Measurements from ENCODE around the gene NELL2.

NELL2 gene

GRCh38 chr12:44521702-44522101 is 354.4 kb downstream of the NELL2 start:
- DNase-seq: no peak

- DNase-seq: peak; percentile 85
These were observed 356.2 kb downstream of the NELL2 start for GRCh38 chr12:44519931-44520330.

GRCh38 chr12:44511289-44511688 is 364.8 kb downstream of the NELL2 start:
- DNase-seq: no peak

GRCh38 chr12:44510510-44510909 is 365.6 kb downstream of the NELL2 start:
- no peak for DNase-seq

- no peak for DNase-seq
These were observed 366.0 kb downstream of the NELL2 start for GRCh38 chr12:44510076-44510475.

- no peak for DNase-seq
These were observed 366.6 kb downstream of the NELL2 start for GRCh38 chr12:44509471-44509870.

GRCh38 chr12:44507461-44507860 is 368.7 kb downstream of the NELL2 start:
- no peak for DNase-seq

- DNase-seq: no peak
These were observed 371.3 kb downstream of the NELL2 start for GRCh38 chr12:44504799-44505198.

GRCh38 chr12:44503329-44503728 is 372.8 kb downstream of the NELL2 start:
- no peak for DNase-seq

GRCh38 chr12:44502681-44503080 is 373.4 kb downstream of the NELL2 start:
- DNase-seq: no peak

- no peak for DNase-seq
These were observed 375.7 kb downstream of the NELL2 start for GRCh38 chr12:44500423-44500822.

- DNase-seq: no peak
These were observed 379.1 kb downstream of the NELL2 start for GRCh38 chr12:44497044-44497443.

GRCh38 chr12:44490181-44490580 is 385.9 kb downstream of the NELL2 start:
- DNase-seq: no peak

- no peak for DNase-seq
These were observed 387.9 kb downstream of the NELL2 start for GRCh38 chr12:44488180-44488579.

- no peak for DNase-seq
These were observed 391.3 kb downstream of the NELL2 start for GRCh38 chr12:44484862-44485261.

GRCh38 chr12:44477331-44477980 is 398.7 kb downstream of the NELL2 start:
- no peak for DNase-seq

- DNase-seq: no peak
These were observed 399.4 kb downstream of the NELL2 start for GRCh38 chr12:44476683-44477082.

GRCh38 chr12:44465139-44465538 is 411.0 kb downstream of the NELL2 start:
- DNase-seq: no peak

- DNase-seq: no peak
These were observed 411.9 kb downstream of the NELL2 start for GRCh38 chr12:44464180-44464579.

GRCh38 chr12:44462729-44463128 is 413.4 kb downstream of the NELL2 start:
- no peak for DNase-seq

GRCh38 chr12:44460261-44460660 is 415.9 kb downstream of the NELL2 start:
- DNase-seq: no peak

GRCh38 chr12:44459569-44459968 is 416.5 kb downstream of the NELL2 start:
- no peak for DNase-seq

All from NCI-H1092 (cell line).